Hepatocyte (in vitro differentiated cells): Measurements from ENCODE around the gene RTN4R.

Source experiments
- CTCF ChIP-seq: fragments of 200-600 bp; sonication (generic); IDR thresholded peaks from 2 replicates; pipeline ENCODE4 v1.5.1; 2016; ENCODE audit warnings: antibody characterized with exemption, mild to moderate bottlenecking; ENCODE audit not compliant: poor library complexity
- EZH2 ChIP-seq: fragments of 200-600 bp; sonication (generic); IDR thresholded peaks from 2 replicates; pipeline ENCODE4 v1.6.1; 2016; ENCODE audit warnings: antibody characterized with exemption, mild to moderate bottlenecking, borderline replicate concordance
- EZH2phosphoT487 ChIP-seq: fragments of 200-600 bp; sonication (generic); IDR thresholded peaks from one replicate; pipeline ENCODE4 v1.6.1; 2018; ENCODE audit warnings: antibody characterized with exemption, mild to moderate bottlenecking, low read depth, moderate library complexity; ENCODE audit not compliant: unreplicated experiment, severe bottlenecking

GRCh38 chr22:20258584-20259326, 9.4 kb downstream of the RTN4R start:
- TF ChIP-seq CTCF (no peak), EZH2 (no peak), EZH2phosphoT487 (no peak)
